Sigmoid colon (tissue), 3 donors: Measurements from ENCODE around the gene OR13H1.

ENCODE experiments used
- POLR2A ChIP-seq, 2 donors: fragments of 450-650 bp; IDR thresholded peaks; one replicate each; pipeline ENCODE4 v1.6.1; 2016; ENCODE audit warnings: antibody characterized with exemption in 2 of 2, mild to moderate bottlenecking in 2 of 2, moderate library complexity in 2 of 2
- TF ChIP-seq, protein P1 (sequence below), 4 experiments: fragments of 450-650 bp in 3 of 4; fragments of 200-600 bp in 1 of 4; IDR thresholded peaks; one replicate each; pipeline ENCODE4 v1.5.1; 2016 to 2019; ENCODE audit warnings: antibody characterized with exemption in 4 of 4, mild to moderate bottlenecking in 3 of 4, moderate library complexity in 2 of 4

DNA sequence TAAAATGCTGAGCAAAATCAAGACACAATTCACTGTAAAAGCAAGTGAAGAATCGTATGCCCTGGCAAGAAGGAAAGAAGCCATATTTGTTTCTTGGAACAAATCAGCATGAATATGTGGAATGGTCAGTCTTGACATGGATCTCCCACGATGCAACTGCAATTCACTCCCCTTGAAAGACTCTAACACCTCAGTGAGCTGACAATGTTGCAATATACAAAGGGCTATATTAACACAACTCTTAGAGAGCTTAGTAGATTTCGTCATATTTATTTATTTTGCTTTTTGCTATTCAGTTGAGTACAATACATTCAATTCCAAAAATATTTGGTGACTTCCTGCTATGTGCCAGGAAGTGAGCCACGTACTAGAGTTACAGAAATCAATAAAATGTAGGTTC lies 14.7 kb downstream of the OR13H1 start:
- TF ChIP-seq, protein P1, sequence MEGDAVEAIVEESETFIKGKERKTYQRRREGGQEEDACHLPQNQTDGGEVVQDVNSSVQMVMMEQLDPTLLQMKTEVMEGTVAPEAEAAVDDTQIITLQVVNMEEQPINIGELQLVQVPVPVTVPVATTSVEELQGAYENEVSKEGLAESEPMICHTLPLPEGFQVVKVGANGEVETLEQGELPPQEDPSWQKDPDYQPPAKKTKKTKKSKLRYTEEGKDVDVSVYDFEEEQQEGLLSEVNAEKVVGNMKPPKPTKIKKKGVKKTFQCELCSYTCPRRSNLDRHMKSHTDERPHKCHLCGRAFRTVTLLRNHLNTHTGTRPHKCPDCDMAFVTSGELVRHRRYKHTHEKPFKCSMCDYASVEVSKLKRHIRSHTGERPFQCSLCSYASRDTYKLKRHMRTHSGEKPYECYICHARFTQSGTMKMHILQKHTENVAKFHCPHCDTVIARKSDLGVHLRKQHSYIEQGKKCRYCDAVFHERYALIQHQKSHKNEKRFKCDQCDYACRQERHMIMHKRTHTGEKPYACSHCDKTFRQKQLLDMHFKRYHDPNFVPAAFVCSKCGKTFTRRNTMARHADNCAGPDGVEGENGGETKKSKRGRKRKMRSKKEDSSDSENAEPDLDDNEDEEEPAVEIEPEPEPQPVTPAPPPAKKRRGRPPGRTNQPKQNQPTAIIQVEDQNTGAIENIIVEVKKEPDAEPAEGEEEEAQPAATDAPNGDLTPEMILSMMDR (IDR thresholded peaks at IDR 0.05): no peak
- TF ChIP-seq POLR2A (IDR thresholded peaks at IDR 0.05): no peak
